ENCODE measurements around the gene WDR76.

WDR76 gene

DNA sequence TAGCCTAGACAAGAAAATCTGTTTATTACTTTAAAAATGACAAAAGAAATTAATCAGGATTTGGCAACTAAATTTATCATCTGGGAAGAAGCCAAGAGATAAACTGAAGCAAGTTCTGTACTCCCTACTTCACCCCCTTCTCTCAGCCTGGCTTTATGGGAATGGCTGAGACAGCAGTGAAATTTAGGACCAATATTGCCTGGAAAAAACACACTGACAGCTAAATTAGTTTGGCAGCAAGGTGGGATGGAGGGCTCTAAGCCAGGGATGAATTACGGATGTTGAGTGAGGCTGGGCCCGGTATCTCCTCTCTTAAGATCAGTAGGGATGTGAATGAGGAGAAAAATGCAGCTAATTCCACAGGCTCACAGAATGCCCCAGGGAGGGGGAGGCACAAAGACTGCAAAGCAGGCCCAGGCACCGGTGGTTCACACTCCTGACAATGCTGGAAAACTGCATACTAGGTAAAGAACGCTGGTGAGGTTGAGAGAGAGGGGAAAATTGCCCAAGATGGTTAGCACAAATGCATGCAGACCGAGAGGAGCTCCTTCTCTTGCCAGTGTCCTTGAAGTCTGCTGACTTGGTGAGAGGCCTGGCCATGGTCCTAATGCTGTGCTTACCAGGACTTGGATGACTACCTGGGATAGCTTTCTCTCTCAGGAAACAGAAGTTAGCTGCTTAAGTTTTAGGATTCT, 89.0 kb downstream of the WDR76 start:
- no peak overlapping the region for H3K27ac ChIP-seq (ENCODE audit: low read depth, low read length)
- no peaks in the 10 kb centered on the region; the same call in 1 of the 2 replicates for H3K36me3 ChIP-seq (ENCODE audit: insufficient read depth, low read length)
- H3K9ac ChIP-seq (ENCODE audit: low read depth, low read length): no peak overlapping the region
- H3K27me3 ChIP-seq (ENCODE audit: insufficient read depth, low read length): no peaks in the 10 kb centered on the region
- H3K4me3 ChIP-seq (ENCODE audit: low read length): no peak overlapping the region
- 51% methylated on average over 5 of the region's 5 CpGs for WGBS
- H3K9me3 ChIP-seq (ENCODE audit: insufficient read depth, low read depth, low read length): no peaks in the 10 kb centered on the region
- H3K4me1 ChIP-seq (ENCODE audit: insufficient read depth, low read length): peaks cover 27% of the 10 kb centered on the region; the same call in 1 of the 2 replicates

DNA sequence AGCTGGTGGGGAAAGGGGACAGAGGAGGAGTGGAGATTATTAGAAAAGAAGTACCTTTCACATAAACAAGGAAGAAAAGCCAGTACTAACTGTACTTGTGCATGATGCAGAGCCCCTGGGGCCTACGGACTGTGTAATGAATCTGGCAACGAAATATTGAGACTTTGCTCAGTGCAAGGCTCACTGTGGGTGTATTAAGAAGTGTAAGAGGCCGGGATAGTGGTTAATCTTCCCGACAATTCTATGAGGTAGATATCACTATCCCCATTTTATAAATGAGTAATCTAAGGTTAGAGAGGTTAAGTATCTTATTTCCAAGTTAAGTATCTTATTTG, 89.5 kb downstream of the WDR76 start:
- Histone ChIP-seq H3K9me3 (ENCODE audit: insufficient read depth, low read depth, low read length) (no peaks in the 10 kb centered on the region), H3K4me1 (ENCODE audit: insufficient read depth, low read length) (peaks cover 32% of the 10 kb centered on the region), H3K27me3 (ENCODE audit: insufficient read depth, low read length) (no peaks in the 10 kb centered on the region), H3K27ac (ENCODE audit: low read depth, low read length) (no peak overlapping the region), H3K4me3 (ENCODE audit: low read length) (no peak overlapping the region), H3K36me3 (ENCODE audit: insufficient read depth, low read length) (no peaks in the 10 kb centered on the region; the same call in 1 of the 2 replicates), H3K9ac (ENCODE audit: low read depth, low read length) (no peak overlapping the region)
- WGBS: 95% methylated on average over 3 of the region's 4 CpGs

All from HUES64 (cell line).